ENCODE data around the gene GPAT2. TPM values are rescaled to one million over a fixed set of nuclear protein-coding genes. Genes with fewer than 3 reads are reported as not detected.
"Not testable (repeated sequence)": the region's sequence is repeated elsewhere in the genome, so short reads cannot be mapped to it uniquely, and the experiment has no call there.

Gene GPAT2
- total RNA-seq, 1 experiment from 2014 or later, result not detected

- H3K4me3 ChIP-seq (ENCODE audit: low read depth in 2 of 2, low read length in 2 of 2); intact Hi-C loops (cut with micrococcal nuclease; ENCODE audit: unreplicated experiment); POLR2A ChIA-PET; H3K27me3 ChIP-seq (ENCODE audit: control insufficient read depth, insufficient read depth, low read length); BruUV-seq (replicated peaks); in situ Hi-C loops (cut with HindIII; ENCODE audit: low pct_unique_long_range_greater_than_20kb, low sequenced_read_pairs); H3K9me3 ChIP-seq (ENCODE audit: control insufficient read depth, insufficient read depth, low read depth, low read length); H3K4me1 ChIP-seq (ENCODE audit: control insufficient read depth, insufficient read depth, low read length); CTCF ChIA-PET; ATAC-seq; DNase-seq (ENCODE audit: low read depth, low spot score); H3K36me3 ChIP-seq (ENCODE audit: control insufficient read depth, insufficient read depth, low read length); H3K27ac ChIP-seq (ENCODE audit: low read length): not testable (repeated sequence)
- TF ChIP-seq, protein P1, sequence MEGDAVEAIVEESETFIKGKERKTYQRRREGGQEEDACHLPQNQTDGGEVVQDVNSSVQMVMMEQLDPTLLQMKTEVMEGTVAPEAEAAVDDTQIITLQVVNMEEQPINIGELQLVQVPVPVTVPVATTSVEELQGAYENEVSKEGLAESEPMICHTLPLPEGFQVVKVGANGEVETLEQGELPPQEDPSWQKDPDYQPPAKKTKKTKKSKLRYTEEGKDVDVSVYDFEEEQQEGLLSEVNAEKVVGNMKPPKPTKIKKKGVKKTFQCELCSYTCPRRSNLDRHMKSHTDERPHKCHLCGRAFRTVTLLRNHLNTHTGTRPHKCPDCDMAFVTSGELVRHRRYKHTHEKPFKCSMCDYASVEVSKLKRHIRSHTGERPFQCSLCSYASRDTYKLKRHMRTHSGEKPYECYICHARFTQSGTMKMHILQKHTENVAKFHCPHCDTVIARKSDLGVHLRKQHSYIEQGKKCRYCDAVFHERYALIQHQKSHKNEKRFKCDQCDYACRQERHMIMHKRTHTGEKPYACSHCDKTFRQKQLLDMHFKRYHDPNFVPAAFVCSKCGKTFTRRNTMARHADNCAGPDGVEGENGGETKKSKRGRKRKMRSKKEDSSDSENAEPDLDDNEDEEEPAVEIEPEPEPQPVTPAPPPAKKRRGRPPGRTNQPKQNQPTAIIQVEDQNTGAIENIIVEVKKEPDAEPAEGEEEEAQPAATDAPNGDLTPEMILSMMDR (IDR thresholded peaks at IDR 0.05), result peak; percentile 29
These were observed 21.9 kb downstream of the GPAT2 start for GRCh38 chr2:96012792-96013264.

- in situ Hi-C loops (cut with HindIII; ENCODE audit: low pct_unique_long_range_greater_than_20kb, low sequenced_read_pairs); BruUV-seq (replicated peaks); H3K9me3 ChIP-seq (ENCODE audit: control insufficient read depth, insufficient read depth, low read depth, low read length); H3K4me3 ChIP-seq (ENCODE audit: low read depth in 2 of 2, low read length in 2 of 2); H3K27ac ChIP-seq (ENCODE audit: low read length); CTCF ChIA-PET; POLR2A ChIA-PET; ATAC-seq; H3K4me1 ChIP-seq (ENCODE audit: control insufficient read depth, insufficient read depth, low read length); DNase-seq (ENCODE audit: low read depth, low spot score); H3K36me3 ChIP-seq (ENCODE audit: control insufficient read depth, insufficient read depth, low read length); intact Hi-C loops (cut with micrococcal nuclease; ENCODE audit: unreplicated experiment); H3K27me3 ChIP-seq (ENCODE audit: control insufficient read depth, insufficient read depth, low read length): not testable (repeated sequence)
These were observed 22.5 kb downstream of the GPAT2 start for GRCh38 chr2:96012086-96012791.

DNA sequence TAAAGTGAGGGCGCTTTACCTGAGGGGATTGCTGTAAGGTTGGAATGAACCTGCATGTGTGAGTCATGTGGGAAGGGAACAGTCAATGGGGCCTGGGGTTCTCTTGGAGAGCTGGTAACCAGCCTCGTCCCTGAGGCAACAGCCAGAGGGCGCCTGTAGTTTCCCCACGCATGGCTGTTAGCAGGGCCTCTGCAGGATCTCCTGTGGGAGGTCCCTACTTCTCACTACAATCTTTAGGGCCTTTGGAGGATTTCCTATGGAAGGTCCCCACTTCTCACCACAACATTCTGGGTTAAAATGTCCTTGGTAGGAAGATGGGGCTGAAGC lies 23.6 kb downstream of the GPAT2 start:
- H3K9me3 ChIP-seq (ENCODE audit: control insufficient read depth, insufficient read depth, low read depth, low read length); H3K4me1 ChIP-seq (ENCODE audit: control insufficient read depth, insufficient read depth, low read length); in situ Hi-C loops (cut with HindIII; ENCODE audit: low pct_unique_long_range_greater_than_20kb, low sequenced_read_pairs); POLR2A ChIA-PET; intact Hi-C loops (cut with micrococcal nuclease; ENCODE audit: unreplicated experiment); DNase-seq (ENCODE audit: low read depth, low spot score); CTCF ChIA-PET; H3K36me3 ChIP-seq (ENCODE audit: control insufficient read depth, insufficient read depth, low read length); H3K27ac ChIP-seq (ENCODE audit: low read length); BruUV-seq (replicated peaks); H3K27me3 ChIP-seq (ENCODE audit: control insufficient read depth, insufficient read depth, low read length): not testable (repeated sequence)
- TF ChIP-seq, protein P1 (IDR thresholded peaks at IDR 0.05), result peak; percentile 60
- H3K4me3 ChIP-seq (ENCODE audit: low read depth in 2 of 2, low read length in 2 of 2), result peak overlapping the region in 1 of 2 experiments; percentile 48; a peak in 2 of 4 replicates
- ATAC-seq, result peak; percentile 57

DNA sequence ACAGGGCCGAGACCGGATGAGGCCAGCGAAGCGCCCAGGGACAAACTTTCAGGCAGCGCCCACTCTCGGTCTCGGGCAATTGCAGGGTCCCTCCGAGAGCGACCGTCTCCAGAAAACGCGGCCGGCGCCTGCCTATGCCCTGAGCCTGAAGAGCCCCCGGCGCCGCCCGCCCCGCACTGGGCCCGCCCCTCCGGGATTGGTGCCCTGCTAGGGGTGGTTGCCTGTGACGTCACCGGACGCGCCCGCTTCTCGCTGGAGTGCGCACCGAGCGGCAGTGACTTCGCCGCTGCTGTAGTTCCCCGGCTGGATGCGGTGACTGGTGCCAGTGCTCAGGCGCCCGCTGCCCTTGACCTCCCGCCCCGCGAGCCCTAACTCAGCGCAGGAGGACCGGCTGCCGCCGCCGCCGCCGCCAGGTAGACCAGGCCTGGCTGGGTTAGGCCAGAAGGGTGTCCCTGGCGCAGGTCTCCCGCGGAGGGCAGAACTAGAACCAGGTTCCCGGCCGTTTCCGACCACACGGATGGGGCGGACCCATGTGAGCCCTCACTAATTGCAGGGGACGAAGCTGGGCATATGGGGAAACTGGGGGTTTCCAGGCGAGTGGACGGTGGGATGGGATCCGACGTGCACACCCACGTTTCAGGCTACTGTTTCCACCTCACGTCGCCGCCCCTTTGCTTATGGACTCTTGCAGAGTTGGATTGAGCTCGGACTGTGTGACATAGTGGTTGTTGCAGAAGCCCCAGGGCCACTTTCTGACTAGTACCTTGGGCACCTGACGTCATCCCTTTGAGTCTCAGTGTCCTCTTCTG lies 24.2 kb downstream of the GPAT2 start:
- peak overlapping the region; percentile 41 to 48 for H3K4me3 ChIP-seq (ENCODE audit: low read depth in 2 of 2, low read length in 2 of 2)
- H3K9me3 ChIP-seq (ENCODE audit: control insufficient read depth, insufficient read depth, low read depth, low read length); CTCF ChIA-PET; H3K27ac ChIP-seq (ENCODE audit: low read length); H3K27me3 ChIP-seq (ENCODE audit: control insufficient read depth, insufficient read depth, low read length); in situ Hi-C loops (cut with HindIII; ENCODE audit: low pct_unique_long_range_greater_than_20kb, low sequenced_read_pairs); intact Hi-C loops (cut with micrococcal nuclease; ENCODE audit: unreplicated experiment); H3K36me3 ChIP-seq (ENCODE audit: control insufficient read depth, insufficient read depth, low read length); POLR2A ChIA-PET; H3K4me1 ChIP-seq (ENCODE audit: control insufficient read depth, insufficient read depth, low read length); DNase-seq (ENCODE audit: low read depth, low spot score); BruUV-seq (replicated peaks): not testable (repeated sequence)
- peak; percentile 100 for ATAC-seq

DNA sequence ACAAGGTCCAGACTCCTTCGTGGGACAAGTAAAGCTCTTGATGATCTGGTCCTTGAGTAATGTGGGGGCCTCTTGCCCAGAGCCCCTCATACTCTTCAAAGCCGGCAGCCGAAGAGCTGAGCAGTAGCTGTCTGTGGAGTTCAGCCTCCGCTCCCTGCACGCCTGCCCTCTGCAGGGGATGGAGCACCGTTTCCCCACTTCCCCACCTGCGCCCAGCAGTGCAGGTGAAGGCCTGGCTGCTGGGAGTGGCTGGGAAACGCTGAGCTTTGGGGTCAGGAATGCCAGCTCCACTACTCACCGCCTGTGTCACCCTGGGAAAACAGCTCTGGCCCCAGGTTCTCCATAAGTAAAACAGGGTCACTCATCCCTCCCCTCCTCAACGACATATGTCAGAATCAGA lies 24.9 kb downstream of the GPAT2 start:
- POLR2A ChIA-PET; in situ Hi-C loops (cut with HindIII; ENCODE audit: low pct_unique_long_range_greater_than_20kb, low sequenced_read_pairs): not testable (repeated sequence)

DNA sequence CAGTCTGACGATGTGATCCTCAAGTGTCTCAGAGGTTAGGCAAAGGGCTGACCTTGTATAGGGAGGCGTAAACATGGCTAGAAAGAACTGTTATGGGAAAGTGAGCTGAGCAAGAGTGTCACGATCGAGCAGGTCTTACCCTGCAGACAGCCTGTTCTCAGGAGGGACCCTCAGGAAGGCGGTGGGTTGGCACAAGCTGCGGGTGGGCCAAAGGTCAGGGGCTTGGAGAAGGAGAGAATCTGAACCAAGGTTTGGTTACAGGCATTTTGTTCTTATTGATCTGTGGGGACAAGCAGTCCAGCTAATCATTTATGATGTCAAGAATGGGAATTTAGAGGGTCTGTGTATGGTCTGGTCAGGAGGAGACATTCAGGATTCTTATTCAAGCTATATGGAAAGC lies 26.7 kb downstream of the GPAT2 start:
- BruUV-seq (replicated peaks); H3K4me3 ChIP-seq (ENCODE audit: low read depth in 2 of 2, low read length in 2 of 2); ATAC-seq; CTCF ChIA-PET; POLR2A ChIA-PET; DNase-seq (ENCODE audit: low read depth, low spot score); in situ Hi-C loops (cut with HindIII; ENCODE audit: low pct_unique_long_range_greater_than_20kb, low sequenced_read_pairs); H3K9me3 ChIP-seq (ENCODE audit: control insufficient read depth, insufficient read depth, low read depth, low read length); intact Hi-C loops (cut with micrococcal nuclease; ENCODE audit: unreplicated experiment); H3K27ac ChIP-seq (ENCODE audit: low read length); H3K36me3 ChIP-seq (ENCODE audit: control insufficient read depth, insufficient read depth, low read length); H3K27me3 ChIP-seq (ENCODE audit: control insufficient read depth, insufficient read depth, low read length); H3K4me1 ChIP-seq (ENCODE audit: control insufficient read depth, insufficient read depth, low read length): not testable (repeated sequence)

More for the DNA sequence above, 24.9 kb downstream of the GPAT2 start:
- H3K27me3 ChIP-seq (ENCODE audit: control insufficient read depth, insufficient read depth, low read length); DNase-seq (ENCODE audit: low read depth, low spot score); BruUV-seq (replicated peaks); H3K4me1 ChIP-seq (ENCODE audit: control insufficient read depth, insufficient read depth, low read length); H3K27ac ChIP-seq (ENCODE audit: low read length); CTCF ChIA-PET; H3K9me3 ChIP-seq (ENCODE audit: control insufficient read depth, insufficient read depth, low read depth, low read length); H3K36me3 ChIP-seq (ENCODE audit: control insufficient read depth, insufficient read depth, low read length); intact Hi-C loops (cut with micrococcal nuclease; ENCODE audit: unreplicated experiment): not testable (repeated sequence)
- H3K4me3 ChIP-seq (ENCODE audit: low read depth in 2 of 2, low read length in 2 of 2), result peak overlapping the region; percentile 41
- peak; percentile 18 for ATAC-seq

All from Panc1 (cell line).